ENCODE measurements around the gene MIPEP. TPM values are rescaled to one million over a fixed set of nuclear protein-coding genes. Genes with fewer than 3 reads are reported as not detected.
"Not testable (repeated sequence)": the region's sequence is repeated elsewhere in the genome, so short reads cannot be mapped to it uniquely, and the experiment has no call there.

MIPEP gene
- total RNA-seq, 4 donors from 2014 or later: 17.1 to 27.9 (median 24.1) TPM

DNA sequence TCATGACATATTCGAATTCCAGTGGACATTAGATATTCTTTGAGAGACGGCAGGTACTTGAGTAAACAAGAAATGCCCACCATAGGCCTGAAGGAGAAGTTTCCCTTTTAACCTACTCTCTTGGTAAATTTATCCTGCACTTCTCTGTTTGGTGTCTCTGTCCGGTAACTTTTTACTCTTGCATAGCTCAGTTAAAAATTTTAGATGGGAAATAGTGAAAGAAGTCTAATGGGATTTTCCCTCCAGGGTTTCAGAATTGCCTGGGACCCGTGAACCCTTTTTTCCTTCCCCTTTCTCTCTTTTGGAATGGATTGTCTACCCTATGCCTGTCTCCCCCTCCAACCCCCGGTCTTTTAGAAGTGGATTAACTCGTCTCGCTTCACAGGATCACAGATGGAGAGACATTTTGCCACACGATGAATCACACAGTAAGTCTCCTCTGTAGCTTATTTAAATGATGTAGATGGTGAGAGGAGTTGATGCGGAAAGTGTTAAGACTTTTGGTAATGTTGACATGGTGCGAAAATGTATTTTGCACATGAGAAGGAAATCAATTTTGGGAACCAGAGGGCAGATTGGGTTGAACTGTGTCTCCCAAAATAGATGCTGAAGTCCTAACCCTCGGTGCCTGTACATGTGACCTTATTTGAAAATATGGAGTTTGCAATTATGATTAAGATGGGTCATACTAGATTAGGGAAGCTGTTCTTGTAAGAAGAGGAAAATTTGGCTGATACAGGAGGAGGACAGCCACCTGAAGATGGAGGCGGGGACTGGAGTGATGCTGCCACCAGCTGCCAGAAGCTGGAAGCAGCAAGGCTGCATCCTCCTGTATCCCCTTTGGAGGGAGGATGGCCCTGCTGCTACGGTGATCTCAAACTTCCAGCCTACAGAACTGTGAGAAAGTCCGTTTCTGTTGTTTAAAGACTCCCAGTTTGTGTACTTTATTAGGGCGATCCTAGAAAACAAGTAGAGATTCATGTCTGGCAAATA, 711 bp upstream of the MIPEP start:
- 33% methylated on average over 15 of the region's 15 CpGs for WGBS, 2 donors

GRCh38 chr13:23884361-23884760, 4.8 kb downstream of the MIPEP start:
- WGBS, 2 donors: 94 to 97% methylated on average over 3 of the region's 3 CpGs
- H3K36me3 ChIP-seq; DNase-seq; H3K27ac ChIP-seq; H3K27me3 ChIP-seq; H3K4me3 ChIP-seq (replicated peaks in 1 of 3); intact Hi-C loops (cut with DNase I); H3K4me1 ChIP-seq; H3K9me3 ChIP-seq: not testable (repeated sequence)

More for the DNA sequence above, 711 bp upstream of the MIPEP start:
- Histone ChIP-seq H3K36me3 (peaks cover 0 to 2% of the 10 kb centered on the region in 2 donors), H3K4me3 (replicated peaks in 1 of 3) (peak overlapping the region in 1 of 3 donors; percentile 89), H3K27ac (peak overlapping the region in 2 of 3 donors; percentile 12 to 25), H3K4me1 (peaks cover 5 to 13% of the 10 kb centered on the region in 2 donors), H3K27me3 (no peaks in the 10 kb centered on the region), H3K9me3 (no peaks in the 10 kb centered on the region)
- intact Hi-C loops (cut with DNase I): no loop called here
- TF ChIP-seq, protein P1, sequence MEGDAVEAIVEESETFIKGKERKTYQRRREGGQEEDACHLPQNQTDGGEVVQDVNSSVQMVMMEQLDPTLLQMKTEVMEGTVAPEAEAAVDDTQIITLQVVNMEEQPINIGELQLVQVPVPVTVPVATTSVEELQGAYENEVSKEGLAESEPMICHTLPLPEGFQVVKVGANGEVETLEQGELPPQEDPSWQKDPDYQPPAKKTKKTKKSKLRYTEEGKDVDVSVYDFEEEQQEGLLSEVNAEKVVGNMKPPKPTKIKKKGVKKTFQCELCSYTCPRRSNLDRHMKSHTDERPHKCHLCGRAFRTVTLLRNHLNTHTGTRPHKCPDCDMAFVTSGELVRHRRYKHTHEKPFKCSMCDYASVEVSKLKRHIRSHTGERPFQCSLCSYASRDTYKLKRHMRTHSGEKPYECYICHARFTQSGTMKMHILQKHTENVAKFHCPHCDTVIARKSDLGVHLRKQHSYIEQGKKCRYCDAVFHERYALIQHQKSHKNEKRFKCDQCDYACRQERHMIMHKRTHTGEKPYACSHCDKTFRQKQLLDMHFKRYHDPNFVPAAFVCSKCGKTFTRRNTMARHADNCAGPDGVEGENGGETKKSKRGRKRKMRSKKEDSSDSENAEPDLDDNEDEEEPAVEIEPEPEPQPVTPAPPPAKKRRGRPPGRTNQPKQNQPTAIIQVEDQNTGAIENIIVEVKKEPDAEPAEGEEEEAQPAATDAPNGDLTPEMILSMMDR (IDR thresholded peaks at IDR 0.05): no peak
- TF ChIP-seq POLR2A (IDR thresholded peaks at IDR 0.05): no peak
- DNase-seq: no peak

DNA sequence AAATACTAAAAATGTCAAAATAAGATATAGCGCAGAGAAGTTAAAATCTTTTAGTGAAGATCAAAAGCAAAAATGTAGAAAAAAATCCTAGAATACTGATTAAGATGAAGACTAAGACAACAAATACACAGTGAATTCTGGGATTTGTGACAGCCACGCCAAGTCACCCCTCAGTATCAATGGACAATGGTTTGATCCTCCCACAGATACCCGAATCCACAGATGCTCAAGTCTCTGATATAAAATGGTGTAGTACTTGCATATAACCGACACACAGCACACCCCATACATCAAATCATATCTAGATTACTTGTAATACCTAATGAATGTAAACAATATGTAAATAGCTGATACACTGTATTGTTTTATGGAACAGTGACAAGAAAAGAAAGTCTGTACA, 5.9 kb downstream of the MIPEP start:
- WGBS, 2 donors: 93 to 95% methylated on average over 4 of the region's 4 CpGs
- H3K36me3 ChIP-seq: peaks cover 4 to 16% of the 10 kb centered on the region in 2 donors
- no peak overlapping the region for H3K27ac ChIP-seq
- intact Hi-C loops (cut with DNase I): no loop called here
- H3K4me1 ChIP-seq: peaks cover 4 to 8% of the 10 kb centered on the region in 2 donors
- no peaks in the 10 kb centered on the region for H3K9me3 ChIP-seq
- H3K4me3 ChIP-seq (replicated peaks in 1 of 3): no peak overlapping the region
- no peaks in the 10 kb centered on the region for H3K27me3 ChIP-seq
- TF ChIP-seq POLR2A (IDR thresholded peaks at IDR 0.05): no peak
- TF ChIP-seq, protein P1 (IDR thresholded peaks at IDR 0.05): no peak
- no peak for DNase-seq

DNA sequence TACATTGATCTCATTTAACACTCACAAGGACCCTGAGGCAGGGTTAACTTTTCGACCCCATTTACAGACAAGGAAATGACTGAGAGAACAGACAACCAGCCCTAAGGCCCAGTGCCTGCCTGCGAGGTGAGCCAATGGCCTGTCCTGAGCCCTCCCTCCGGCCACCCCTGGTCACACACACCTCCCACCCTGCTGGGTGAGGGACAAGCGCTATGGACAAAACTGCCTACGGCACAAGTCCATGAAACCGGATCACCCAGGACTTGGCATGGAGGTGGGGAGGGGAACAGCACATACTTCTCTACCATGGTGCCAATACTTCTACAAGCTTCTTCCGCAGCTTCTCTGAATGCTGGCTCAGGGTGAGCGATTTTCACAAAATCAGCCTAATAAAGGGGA, 7.8 kb downstream of the MIPEP start:
- H3K9me3 ChIP-seq; intact Hi-C loops (cut with DNase I): not testable (repeated sequence)

DNA sequence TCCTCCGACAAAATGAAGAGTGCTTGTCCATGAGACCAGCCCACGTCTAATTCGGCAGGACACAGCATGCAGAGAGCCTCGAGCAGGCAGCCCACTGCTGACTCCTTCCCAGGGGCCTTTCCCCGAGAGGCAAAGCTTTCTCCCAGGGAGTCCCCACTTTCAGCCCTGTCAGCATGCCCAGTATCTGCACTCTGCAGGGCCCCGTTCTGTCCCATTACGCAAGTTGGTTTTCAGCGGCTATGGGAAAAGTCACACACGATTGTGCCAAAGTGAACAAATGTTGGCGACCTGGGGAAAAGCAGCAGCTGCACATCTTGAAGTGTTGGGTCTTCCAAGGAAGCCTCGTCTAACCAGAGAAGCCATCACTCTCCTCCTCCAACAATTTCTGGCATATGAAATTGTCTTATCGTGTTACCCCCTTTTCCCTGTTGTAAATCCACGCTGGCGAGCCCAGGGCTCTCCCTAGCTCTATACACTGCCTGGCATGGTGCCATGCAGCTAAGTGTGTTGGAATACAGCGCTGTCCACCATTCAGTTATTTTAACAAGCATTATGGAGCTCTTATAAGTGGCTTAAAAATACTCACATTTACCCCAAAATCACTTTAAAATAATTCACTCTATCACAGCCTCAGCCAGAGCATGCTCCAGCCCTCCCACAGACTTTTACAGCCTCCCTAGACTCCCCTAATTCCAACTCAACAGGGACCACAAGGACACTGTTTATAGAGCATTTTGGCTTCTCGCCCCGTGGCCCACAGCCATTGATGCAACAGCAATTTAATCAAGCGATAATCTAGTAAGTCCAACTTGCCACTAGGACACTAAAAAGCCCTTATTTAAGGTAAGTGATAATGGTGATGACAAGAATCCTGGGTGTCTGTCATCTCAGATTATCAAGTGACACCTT, 8.5 kb downstream of the MIPEP start:
- H3K9me3 ChIP-seq; intact Hi-C loops (cut with DNase I); H3K27ac ChIP-seq; H3K27me3 ChIP-seq; H3K4me1 ChIP-seq; H3K4me3 ChIP-seq (replicated peaks in 1 of 3): not testable (repeated sequence)
- peak; percentile 20 to 42 for DNase-seq
- 77 to 85% methylated on average over 9 to 15 of the region's 18 CpGs for WGBS, 2 donors
- peaks cover 4 to 25% of the 10 kb centered on the region in 2 donors for H3K36me3 ChIP-seq

More for the DNA sequence above, 7.8 kb downstream of the MIPEP start:
- H3K4me3 ChIP-seq (replicated peaks in 1 of 3); H3K27ac ChIP-seq; H3K27me3 ChIP-seq; DNase-seq; H3K4me1 ChIP-seq: not testable (repeated sequence)
- peaks cover 4 to 25% of the 10 kb centered on the region in 2 donors for H3K36me3 ChIP-seq
- WGBS, 2 donors: 94 to 95% methylated on average over 7 to 8 of the region's 8 CpGs

DNA sequence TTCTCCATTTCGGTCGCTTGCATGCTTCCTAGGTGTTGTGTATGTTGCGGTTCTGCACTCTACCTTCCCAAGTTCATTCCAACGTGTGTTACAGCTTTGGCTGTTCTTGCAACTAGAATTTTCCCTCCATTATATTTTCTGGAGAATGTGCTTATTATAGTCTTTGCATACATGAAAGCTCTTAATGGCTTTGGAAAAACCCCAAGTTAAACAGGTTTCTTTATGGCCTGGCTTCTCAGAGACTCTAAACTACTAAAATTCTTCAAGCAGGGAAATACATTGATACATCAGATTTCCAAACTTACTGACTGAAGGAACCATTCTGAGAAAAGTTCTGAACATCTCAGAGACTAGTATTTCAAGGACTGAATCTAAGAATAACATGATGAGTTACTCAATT, 11.9 kb downstream of the MIPEP start:
- intact Hi-C loops (cut with DNase I): no loop called here
- Histone ChIP-seq H3K27me3 (no peaks in the 10 kb centered on the region), H3K36me3 (peaks cover 0 to 17% of the 10 kb centered on the region in 2 donors), H3K4me3 (replicated peaks in 1 of 3) (no peak overlapping the region), H3K9me3 (no peaks in the 10 kb centered on the region), H3K4me1 (no peaks in the 10 kb centered on the region), H3K27ac (no peak overlapping the region)
- TF ChIP-seq, protein P1 (IDR thresholded peaks at IDR 0.05): no peak
- no peak for TF ChIP-seq POLR2A (IDR thresholded peaks at IDR 0.05)
- no peak for DNase-seq
- WGBS, 2 donors: 93 to 95% methylated on average over 4 of the region's 4 CpGs

All from thyroid gland (tissue), 4 donors.